Cardiac muscle cell (in vitro differentiated cells and primary cell): Measurements from ENCODE around the gene OAF. TPM values are rescaled to one million over a fixed set of nuclear protein-coding genes. Genes with fewer than 3 reads are reported as not detected.

Source experiments
- DNase-seq, 2 donors: peaks; one replicate each; pipeline versions ENCODE4 v3.0.0 to v3.0.0-alpha.2; 2010 to 2017; ENCODE audit warnings: low read depth in 1 of 2, low spot score in 1 of 2
- H3K27ac ChIP-seq: fragments of 200-600 bp; sonication (generic); 2 replicates; pipeline ENCODE4 v1.5.1; 2016
- H3K27me3 ChIP-seq: fragments of 200-600 bp; sonication (generic); 2 replicates; pipeline ENCODE4 v1.6.0; 2016; ENCODE audit warnings: control low read depth
- H3K36me3 ChIP-seq: fragments of 200-600 bp; sonication (generic); 2 replicates; pipeline ENCODE4 v1.5.1; 2016; ENCODE audit warnings: control low read depth
- H3K4me1 ChIP-seq: fragments of 200-600 bp; sonication (generic); 2 replicates; pipeline ENCODE4 v1.8.1; 2017; ENCODE audit warnings: low read depth, mild to moderate bottlenecking, mixed run types
- H3K4me3 ChIP-seq: fragments of 200-600 bp; sonication (generic); 2 replicates; pipeline ENCODE4 v1.5.1; 2016; ENCODE audit warnings: mild to moderate bottlenecking
- H3K9me3 ChIP-seq: fragments of 200-600 bp; sonication (generic); 2 replicates; pipeline ENCODE4 v1.5.1; 2017; ENCODE audit warnings: low read depth, mild to moderate bottlenecking, control low read depth
- CTCF ChIP-seq: IDR thresholded peaks from 2 replicates; pipeline ENCODE4 v1.5.1; 2012; ENCODE audit warnings: low read depth, mild to moderate bottlenecking, low read length
- polyA plus RNA-seq: library from polyadenylated mRNA; unstranded; fragments of >200 nt; fragmentation: Nextera tagmentation; extraction: Ambion mirVana; gene quantifications from 2 replicates; pipeline ENCODE4 v1.2.1, GENCODE V29; 2016
- total RNA-seq: library from RNA; depleted of rRNA; stranded (reverse); fragments of >200 nt; gene quantifications from 2 replicates; pipeline ENCODE4 v1.2.3, GENCODE V29; 2016

OAF gene
- total and polyA plus RNA-seq, 2 experiments from 2014 or later, result 11.3 to 12.0 TPM

GRCh38 chr11:120217941-120218694 is 7.3 kb downstream of the OAF start:
- Histone ChIP-seq H3K27ac (no peak overlapping the region), H3K36me3 (no peaks in the 10 kb centered on the region), H3K4me1 (no peaks in the 10 kb centered on the region), H3K4me3 (no peak overlapping the region), H3K9me3 (no peaks in the 10 kb centered on the region), H3K27me3 (peaks cover 78% of the 10 kb centered on the region)
- TF ChIP-seq CTCF, result no peak
- DNase-seq, result no peak

GRCh38 chr11:120218695-120219033 is 7.8 kb downstream of the OAF start:
- no peaks in the 10 kb centered on the region for H3K9me3 ChIP-seq
- DNase-seq, result no peak
- TF ChIP-seq CTCF, result no peak
- no peak overlapping the region for H3K27ac ChIP-seq
- no peaks in the 10 kb centered on the region for H3K4me1 ChIP-seq
- peaks cover 79% of the 10 kb centered on the region for H3K27me3 ChIP-seq
- H3K36me3 ChIP-seq, result no peaks in the 10 kb centered on the region
- H3K4me3 ChIP-seq, result no peak overlapping the region

GRCh38 chr11:120219232-120219937 is 8.6 kb downstream of the OAF start:
- Histone ChIP-seq H3K9me3 (no peaks in the 10 kb centered on the region), H3K4me1 (no peaks in the 10 kb centered on the region), H3K4me3 (no peak overlapping the region), H3K36me3 (no peaks in the 10 kb centered on the region), H3K27ac (no peak overlapping the region), H3K27me3 (peaks cover 79% of the 10 kb centered on the region)
- DNase-seq, result no peak
- TF ChIP-seq CTCF, result no peak

GRCh38 chr11:120219938-120220746 is 9.3 kb downstream of the OAF start:
- Histone ChIP-seq H3K4me1 (no peaks in the 10 kb centered on the region), H3K27me3 (peaks cover 77% of the 10 kb centered on the region)
- no peak for DNase-seq

GRCh38 chr11:120220747-120221037 is 9.9 kb downstream of the OAF start:
- DNase-seq, result no peak
- no peaks in the 10 kb centered on the region for H3K36me3 ChIP-seq
- H3K9me3 ChIP-seq, result no peaks in the 10 kb centered on the region
- H3K27me3 ChIP-seq, result peaks cover 72% of the 10 kb centered on the region
- no peak overlapping the region for H3K4me3 ChIP-seq
- no peak overlapping the region for H3K27ac ChIP-seq
- no peaks in the 10 kb centered on the region for H3K4me1 ChIP-seq
- TF ChIP-seq CTCF, result no peak

More at GRCh38 chr11:120219938-120220746, 9.3 kb downstream of the OAF start:
- no peak for TF ChIP-seq CTCF
- no peak overlapping the region for H3K4me3 ChIP-seq
- no peak overlapping the region for H3K27ac ChIP-seq
- H3K36me3 ChIP-seq, result no peaks in the 10 kb centered on the region
- H3K9me3 ChIP-seq, result no peaks in the 10 kb centered on the region
